Measurements from ENCODE around the gene DKC1.

The DKC1 gene

GRCh38 chrX:154761977-154762536 lies 607 bp upstream of the DKC1 start:
- Histone ChIP-seq H3K36me3 (ENCODE audit: control insufficient read depth, insufficient read depth, low read length) (peaks cover 27% of the 10 kb centered on the region), H3K4me3 (ENCODE audit: extremely low read depth, insufficient read depth, low read length, poor library complexity, severe bottlenecking) (peak overlapping the region; percentile 52), H3K9me3 (ENCODE audit: control insufficient read depth, low read length) (no peaks in the 10 kb centered on the region), H3K4me1 (ENCODE audit: control insufficient read depth, insufficient read depth, low read length, poor library complexity, severe bottlenecking) (peaks cover 3% of the 10 kb centered on the region), H3K27ac (ENCODE audit: low read depth, low read length, severe bottlenecking) (peak overlapping the region; percentile 70)
- 20% methylated on average over 1 to 2 of the region's 11 CpGs for WGBS, 2 experiments (ENCODE audit: insufficient coverage in 2 of 2)

DNA sequence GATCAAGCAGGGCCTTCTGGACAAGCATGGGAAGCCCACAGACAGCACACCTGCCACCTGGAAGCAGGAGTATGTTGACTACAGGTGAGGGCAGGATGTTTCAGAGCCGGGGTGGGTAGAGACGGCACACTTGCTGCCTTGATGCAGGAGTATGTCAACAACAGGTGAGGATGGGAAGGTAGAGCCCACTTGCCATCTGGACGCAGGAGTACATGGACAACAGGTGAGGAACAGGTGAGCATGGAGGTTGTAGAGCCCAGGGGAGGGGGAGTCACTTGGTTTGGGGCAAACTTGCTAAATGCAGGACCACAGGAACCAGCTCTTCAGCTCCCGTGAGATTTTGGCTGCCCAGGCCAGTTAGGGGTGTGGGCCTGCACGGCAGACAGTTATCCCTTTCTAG lies 12.0 kb downstream of the DKC1 start:
- WGBS, 2 experiments (ENCODE audit: insufficient coverage in 2 of 2): 85 to 100% methylated on average over 2 of the region's 5 CpGs
- no peak overlapping the region for H3K27ac ChIP-seq (ENCODE audit: low read depth, low read length, severe bottlenecking)
- H3K9me3 ChIP-seq (ENCODE audit: control insufficient read depth, low read length): no peaks in the 10 kb centered on the region
- no peak overlapping the region for H3K4me3 ChIP-seq (ENCODE audit: extremely low read depth, insufficient read depth, low read length, poor library complexity, severe bottlenecking)
- H3K36me3 ChIP-seq (ENCODE audit: control insufficient read depth, insufficient read depth, low read length): peaks cover 81% of the 10 kb centered on the region
- H3K4me1 ChIP-seq (ENCODE audit: control insufficient read depth, insufficient read depth, low read length, poor library complexity, severe bottlenecking): no peaks in the 10 kb centered on the region

DNA sequence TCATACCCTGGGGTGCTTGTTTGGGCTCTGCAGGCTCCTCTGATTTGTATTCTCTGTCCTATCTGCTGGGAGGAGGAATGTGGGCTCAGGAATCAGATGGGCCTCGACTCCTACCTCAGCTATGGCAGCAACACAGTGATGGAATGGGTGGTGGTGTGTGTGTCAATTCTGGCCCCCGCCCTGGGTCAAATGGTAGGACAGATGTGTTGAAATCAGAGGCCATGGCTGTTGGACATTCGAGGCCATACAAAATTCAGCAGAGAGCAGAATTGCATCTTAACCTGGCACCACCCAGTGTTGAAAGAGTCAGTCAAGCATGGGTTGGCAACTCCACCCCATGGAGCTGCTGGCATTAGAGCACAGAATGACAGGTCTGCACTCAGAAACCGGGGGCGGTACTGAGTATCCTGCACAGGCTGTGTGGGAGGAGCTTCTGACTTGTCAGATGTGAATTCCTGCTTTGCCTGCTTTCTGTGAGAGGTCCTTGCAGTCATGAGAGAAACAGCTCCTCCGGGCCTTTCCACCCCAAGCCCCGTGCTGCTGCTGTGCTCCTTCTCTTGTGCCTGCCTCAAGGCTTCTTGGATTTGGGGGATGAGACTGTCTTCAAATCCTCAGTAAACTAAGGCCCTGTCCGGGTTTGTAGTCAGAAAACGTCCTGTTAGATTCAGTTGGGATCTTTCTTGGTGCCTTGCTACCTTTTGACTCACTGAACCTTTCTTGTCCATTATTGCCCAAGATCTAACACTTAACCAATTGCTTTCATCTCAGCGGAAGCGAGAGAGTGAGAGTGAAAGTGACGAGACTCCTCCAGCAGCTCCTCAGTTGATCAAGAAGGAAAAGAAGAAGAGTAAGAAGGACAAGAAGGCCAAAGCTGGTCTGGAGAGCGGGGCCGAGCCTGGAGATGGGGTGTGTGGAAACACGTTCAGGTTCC lies 13.0 kb downstream of the DKC1 start:
- 93 to 100% methylated on average over 4 to 5 of the region's 15 CpGs for WGBS, 2 experiments (ENCODE audit: insufficient coverage in 2 of 2)

DNA sequence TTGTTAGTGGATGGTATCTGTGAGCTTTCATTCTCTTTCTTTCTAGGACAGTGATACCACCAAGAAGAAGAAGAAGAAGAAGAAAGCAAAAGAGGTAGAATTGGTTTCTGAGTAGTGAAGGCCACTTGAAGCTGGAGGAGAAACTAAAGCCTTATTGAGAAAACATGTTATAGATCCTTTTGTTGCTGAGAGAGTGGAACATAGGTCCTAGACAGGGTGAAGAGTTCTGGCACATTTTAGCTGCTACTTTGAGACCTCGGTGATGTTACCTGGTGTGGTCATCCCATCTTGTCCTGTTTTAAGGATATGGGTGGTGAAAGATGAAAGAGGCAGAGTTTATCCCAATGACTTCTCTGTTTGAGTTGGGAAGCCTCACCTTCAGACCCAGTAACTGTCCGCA lies 14.1 kb downstream of the DKC1 start:
- WGBS, 2 experiments (ENCODE audit: insufficient coverage in 2 of 2): 100% methylated on average over 1 of the region's 2 CpGs; no CpG with 5 or more reads in 1 of the 2 experiments
- Histone ChIP-seq H3K36me3 (ENCODE audit: control insufficient read depth, insufficient read depth, low read length) (peaks cover 63% of the 10 kb centered on the region), H3K4me1 (ENCODE audit: control insufficient read depth, insufficient read depth, low read length, poor library complexity, severe bottlenecking) (no peaks in the 10 kb centered on the region), H3K27ac (ENCODE audit: low read depth, low read length, severe bottlenecking) (no peak overlapping the region), H3K9me3 (ENCODE audit: control insufficient read depth, low read length) (no peaks in the 10 kb centered on the region), H3K4me3 (ENCODE audit: extremely low read depth, insufficient read depth, low read length, poor library complexity, severe bottlenecking) (no peak overlapping the region)

More for the DNA sequence above, 13.0 kb downstream of the DKC1 start:
- H3K4me3 ChIP-seq (ENCODE audit: extremely low read depth, insufficient read depth, low read length, poor library complexity, severe bottlenecking): no peak overlapping the region
- peaks cover 74% of the 10 kb centered on the region for H3K36me3 ChIP-seq (ENCODE audit: control insufficient read depth, insufficient read depth, low read length)
- H3K9me3 ChIP-seq (ENCODE audit: control insufficient read depth, low read length): no peaks in the 10 kb centered on the region
- no peaks in the 10 kb centered on the region for H3K4me1 ChIP-seq (ENCODE audit: control insufficient read depth, insufficient read depth, low read length, poor library complexity, severe bottlenecking)
- no peak overlapping the region for H3K27ac ChIP-seq (ENCODE audit: low read depth, low read length, severe bottlenecking)

DNA sequence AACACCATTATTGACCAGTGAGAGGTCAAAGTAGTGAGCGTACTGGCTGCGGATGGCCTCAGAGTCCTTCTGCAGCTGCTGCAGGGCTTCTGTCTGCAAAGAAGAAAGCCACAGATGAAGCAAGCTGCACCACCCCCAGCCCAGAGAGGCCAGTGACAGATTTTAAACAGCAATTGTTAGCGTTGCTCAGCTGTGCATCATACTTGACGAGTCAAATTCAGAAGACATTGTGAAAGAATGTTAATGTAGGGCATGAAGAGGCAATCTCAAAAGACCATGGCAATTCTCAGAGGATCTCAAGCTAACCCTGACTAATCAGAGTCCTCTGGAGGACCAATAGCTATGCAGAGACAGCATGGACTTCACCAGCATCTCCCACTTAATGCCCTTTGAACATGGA lies 16.6 kb downstream of the DKC1 start:
- Histone ChIP-seq H3K4me1 (ENCODE audit: control insufficient read depth, insufficient read depth, low read length, poor library complexity, severe bottlenecking) (no peaks in the 10 kb centered on the region), H3K9me3 (ENCODE audit: control insufficient read depth, low read length) (no peaks in the 10 kb centered on the region), H3K27ac (ENCODE audit: low read depth, low read length, severe bottlenecking) (no peak overlapping the region), H3K4me3 (ENCODE audit: extremely low read depth, insufficient read depth, low read length, poor library complexity, severe bottlenecking) (no peak overlapping the region), H3K36me3 (ENCODE audit: control insufficient read depth, insufficient read depth, low read length) (peaks cover 45% of the 10 kb centered on the region)
- WGBS, 2 experiments (ENCODE audit: insufficient coverage in 2 of 2): 100% methylated on average over 1 of the region's 4 CpGs; no CpG with 5 or more reads in 1 of the 2 experiments

- no peak overlapping the region for H3K4me3 ChIP-seq (ENCODE audit: extremely low read depth, insufficient read depth, low read length, poor library complexity, severe bottlenecking)
- 92% methylated on average over 2 of the region's 9 CpGs; no CpG with 5 or more reads in 1 of the 2 experiments for WGBS, 2 experiments (ENCODE audit: insufficient coverage in 2 of 2)
- no peak overlapping the region for H3K27ac ChIP-seq (ENCODE audit: low read depth, low read length, severe bottlenecking)
- H3K36me3 ChIP-seq (ENCODE audit: control insufficient read depth, insufficient read depth, low read length): peaks cover 29% of the 10 kb centered on the region
- H3K9me3 ChIP-seq (ENCODE audit: control insufficient read depth, low read length): no peaks in the 10 kb centered on the region
- no peaks in the 10 kb centered on the region for H3K4me1 ChIP-seq (ENCODE audit: control insufficient read depth, insufficient read depth, low read length, poor library complexity, severe bottlenecking)
Observed at GRCh38 chrX:154780968-154781367, 18.3 kb downstream of the DKC1 start.

- H3K36me3 ChIP-seq (ENCODE audit: control insufficient read depth, insufficient read depth, low read length): peaks cover 4% of the 10 kb centered on the region
- WGBS, 2 experiments (ENCODE audit: insufficient coverage in 2 of 2): 97% methylated on average over 5 of the region's 13 CpGs
- no peak overlapping the region for H3K4me3 ChIP-seq (ENCODE audit: extremely low read depth, insufficient read depth, low read length, poor library complexity, severe bottlenecking)
- no peaks in the 10 kb centered on the region for H3K9me3 ChIP-seq (ENCODE audit: control insufficient read depth, low read length)
- no peaks in the 10 kb centered on the region for H3K4me1 ChIP-seq (ENCODE audit: control insufficient read depth, insufficient read depth, low read length, poor library complexity, severe bottlenecking)
- no peak overlapping the region for H3K27ac ChIP-seq (ENCODE audit: low read depth, low read length, severe bottlenecking)
Observed at GRCh38 chrX:154784149-154784995, 21.7 kb downstream of the DKC1 start.

DNA sequence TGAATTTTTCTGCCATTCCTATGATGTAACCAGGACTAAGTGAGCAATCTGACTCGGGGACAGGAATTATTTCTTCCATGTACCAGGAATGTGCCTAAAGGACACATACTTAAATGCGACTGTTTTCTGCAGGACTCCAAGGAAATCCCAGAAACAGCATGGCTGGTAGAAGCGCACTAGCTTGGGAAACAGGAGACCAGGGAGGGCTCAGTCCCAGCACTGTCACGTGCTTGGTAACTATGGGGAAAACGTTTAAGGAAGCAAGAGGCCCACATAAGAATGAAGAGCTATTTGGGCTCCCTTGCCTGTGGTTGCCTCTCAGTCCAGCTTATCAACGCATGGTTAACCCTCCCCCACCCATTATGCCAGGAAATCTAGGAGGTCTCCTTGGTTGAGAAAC lies 23.1 kb downstream of the DKC1 start:
- Histone ChIP-seq H3K36me3 (ENCODE audit: control insufficient read depth, insufficient read depth, low read length) (no peaks in the 10 kb centered on the region), H3K9me3 (ENCODE audit: control insufficient read depth, low read length) (no peaks in the 10 kb centered on the region), H3K4me3 (ENCODE audit: extremely low read depth, insufficient read depth, low read length, poor library complexity, severe bottlenecking) (no peak overlapping the region), H3K27ac (ENCODE audit: low read depth, low read length, severe bottlenecking) (no peak overlapping the region), H3K4me1 (ENCODE audit: control insufficient read depth, insufficient read depth, low read length, poor library complexity, severe bottlenecking) (no peaks in the 10 kb centered on the region)
- WGBS, 2 experiments (ENCODE audit: insufficient coverage in 2 of 2): 80 to 95% methylated on average over 3 of the region's 6 CpGs

DNA sequence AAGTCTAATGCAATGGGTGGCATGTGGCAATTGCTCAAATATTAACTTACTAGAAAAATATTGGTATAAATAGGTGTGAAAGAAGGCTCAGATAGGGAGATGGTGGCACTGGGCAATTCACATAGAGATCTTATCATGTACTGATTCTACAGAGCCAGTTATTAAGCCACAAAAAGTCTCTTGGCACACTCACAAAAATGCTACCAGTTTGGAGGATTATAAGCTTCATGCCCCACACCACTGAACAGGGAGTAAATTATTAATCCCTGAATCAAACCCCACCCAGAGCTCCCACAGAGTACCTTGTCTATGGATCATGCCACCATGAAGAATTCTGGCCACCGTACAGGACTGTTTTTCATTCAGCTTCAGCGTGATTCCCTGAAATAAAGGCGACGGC lies 28.8 kb downstream of the DKC1 start:
- H3K4me1 ChIP-seq (ENCODE audit: control insufficient read depth, insufficient read depth, low read length, poor library complexity, severe bottlenecking): no peaks in the 10 kb centered on the region
- H3K27ac ChIP-seq (ENCODE audit: low read depth, low read length, severe bottlenecking): no peak overlapping the region
- WGBS, 2 experiments (ENCODE audit: insufficient coverage in 2 of 2): no CpG with 5 or more reads among the region's 4 CpGs
- no peaks in the 10 kb centered on the region for H3K36me3 ChIP-seq (ENCODE audit: control insufficient read depth, insufficient read depth, low read length)
- no peak overlapping the region for H3K4me3 ChIP-seq (ENCODE audit: extremely low read depth, insufficient read depth, low read length, poor library complexity, severe bottlenecking)
- no peaks in the 10 kb centered on the region for H3K9me3 ChIP-seq (ENCODE audit: control insufficient read depth, low read length)

- no peak overlapping the region for H3K27ac ChIP-seq (ENCODE audit: low read depth, low read length, severe bottlenecking)
- 100% methylated on average over 2 of the region's 8 CpGs; no CpG with 5 or more reads in 1 of the 2 experiments for WGBS, 2 experiments (ENCODE audit: insufficient coverage in 2 of 2)
- H3K4me1 ChIP-seq (ENCODE audit: control insufficient read depth, insufficient read depth, low read length, poor library complexity, severe bottlenecking): peaks cover under 1% of the 10 kb centered on the region
- H3K9me3 ChIP-seq (ENCODE audit: control insufficient read depth, low read length): no peaks in the 10 kb centered on the region
- H3K4me3 ChIP-seq (ENCODE audit: extremely low read depth, insufficient read depth, low read length, poor library complexity, severe bottlenecking): no peak overlapping the region
- H3K36me3 ChIP-seq (ENCODE audit: control insufficient read depth, insufficient read depth, low read length): no peaks in the 10 kb centered on the region
Observed at GRCh38 chrX:154791939-154792338, 29.3 kb downstream of the DKC1 start.

All from mesodermal cell (in vitro differentiated cells).